ENCODE measurements around the gene OR9G1.
"Not testable (repeated sequence)": the region's sequence is repeated elsewhere in the genome, so short reads cannot be mapped to it uniquely, and the experiment has no call there.

Gene OR9G1

GRCh38 chr11:56698795-56699194 is at the start of gene OR9G1:
TSS of gene OR9G1 (plus strand) at chr11:56699095. CDS start at chr11:56700388, 1,293 bp downstream.
- DNase-seq, result no peak

GRCh38 chr11:56659755-56660154 is 39.1 kb upstream of the OR9G1 start:
- DNase-seq, result no peak

- DNase-seq, result no peak
These were observed 35.5 kb upstream of the OR9G1 start, which contains the start of gene OR5AR1 for GRCh38 chr11:56663386-56663785. TSS of gene OR5AR1 (plus strand) at chr11:56663686. CDS start at chr11:56663686, 0 bp downstream.

- DNase-seq, result no peak
These were observed 27.9 kb upstream of the OR9G1 start for GRCh38 chr11:56670984-56671383.

- no peak for DNase-seq
These were observed 10.3 kb upstream of the OR9G1 start for GRCh38 chr11:56688554-56689100.

- not testable (repeated sequence) for DNase-seq
These were observed 7.7 kb upstream of the OR9G1 start for GRCh38 chr11:56691179-56691578.

- DNase-seq, result no peak
These were observed 5.5 kb upstream of the OR9G1 start for GRCh38 chr11:56693428-56693827.

GRCh38 chr11:56700242-56700913 is 1.5 kb downstream of the OR9G1 start:
- no peak for DNase-seq

GRCh38 chr11:56700914-56701485 is 2.1 kb downstream of the OR9G1 start:
- no peak for DNase-seq

GRCh38 chr11:56705784-56706396 is 7.0 kb downstream of the OR9G1 start:
- no peak for DNase-seq

GRCh38 chr11:56706486-56706885 is 7.6 kb downstream of the OR9G1 start:
- no peak for DNase-seq

- no peak for DNase-seq
These were observed 15.3 kb downstream of the OR9G1 start for GRCh38 chr11:56714206-56714605.

GRCh38 chr11:56716379-56716854 is 17.5 kb downstream of the OR9G1 start:
- no peak for DNase-seq

- DNase-seq, result no peak
These were observed 21.6 kb downstream of the OR9G1 start for GRCh38 chr11:56720513-56720912.

GRCh38 chr11:56740107-56740506 is 41.2 kb downstream of the OR9G1 start:
- DNase-seq, result no peak

GRCh38 chr11:56740886-56741285 is 42.0 kb downstream of the OR9G1 start:
- DNase-seq, result no peak

GRCh38 chr11:56748597-56748996 is 49.7 kb downstream of the OR9G1 start, which contains the start of gene OR9G4:
TSS of gene OR9G4 (minus strand) at chr11:56748697. CDS start at chr11:56743766, 4,931 bp downstream.
- no peak for DNase-seq

- DNase-seq, result no peak
These were observed 51.3 kb downstream of the OR9G1 start for GRCh38 chr11:56750190-56750589.

GRCh38 chr11:56751480-56751879 is 52.6 kb downstream of the OR9G1 start:
- DNase-seq, result no peak
